Activated CD8-positive, alpha-beta T cell treated with anti-CD3 and anti-CD28 coated beads for 36 hours (primary cell): ENCODE measurements around the gene CLDN14. TPM values are rescaled to one million over a fixed set of nuclear protein-coding genes. Genes with fewer than 3 reads are reported as not detected.

Experiments used
- ATAC-seq: fragments of 200-7000 bp; cut with Tn5 transposase; one replicate; pipeline ENCODE4 v1.10.0; 2021; ENCODE audit warnings: mild to moderate bottlenecking, moderate library complexity
- CTCF ChIA-PET: fragments of 350-600 bp; sonication (Branson Sonifier 250); formaldehyde crosslinking; loops from one replicate; lab custom pipeline; 2021; ENCODE audit warnings: antibody characterized with exemption; lab: Charles Lee
- POLR2A ChIA-PET: fragments of 350-600 bp; sonication (Branson Sonifier 250); formaldehyde crosslinking; loops from one replicate; lab custom pipeline; 2021; ENCODE audit warnings: antibody characterized with exemption; lab: Charles Lee
- DNase-seq: peaks from one replicate; pipeline ENCODE4 v3.0.0-alpha.2; 2020
- H3K27ac Mint-ChIP-seq: one replicate; pipeline ENCODE4 v1.8.0; 2021; ENCODE audit warnings: mild to moderate bottlenecking, mixed read lengths
- H3K27me3 Mint-ChIP-seq: one replicate; pipeline ENCODE4 v1.8.0; 2021; ENCODE audit warnings: mixed read lengths
- H3K36me3 Mint-ChIP-seq: one replicate; pipeline ENCODE4 v1.8.0; 2021; ENCODE audit warnings: low read depth, mixed read lengths
- H3K4me1 Mint-ChIP-seq: one replicate; pipeline ENCODE4 v1.8.0; 2021; ENCODE audit warnings: low read depth, mixed read lengths
- H3K4me3 Mint-ChIP-seq: one replicate; pipeline ENCODE4 v1.8.0; 2021; ENCODE audit warnings: mild to moderate bottlenecking, moderate library complexity, mixed read lengths
- H3K9me3 Mint-ChIP-seq: one replicate; pipeline ENCODE4 v1.8.0; 2021; ENCODE audit warnings: mixed read lengths
- CTCF ChIP-seq: fragments of 200-600 bp; IDR thresholded peaks from one replicate; pipeline ENCODE4 v1.8.0; 2022; ENCODE audit warnings: antibody characterized with exemption, mild to moderate bottlenecking
- intact Hi-C: fragments of 100-400 bp; cut with micrococcal nuclease; formaldehyde crosslinking; loops from one replicate; pipeline ENCODE4 v1.10.0; 2022
- total RNA-seq, 2 experiments: library from RNA; stranded (reverse); gene quantifications; one replicate each; pipeline ENCODE4 v1.2.3, GENCODE V29; 2021

CLDN14 gene
- total RNA-seq, 2 experiments from 2014 or later: not detected

GRCh38 chr21:36428761-36429432 lies 51.0 kb downstream of the CLDN14 start:
- Mint-ChIP-seq H3K27me3 (peaks cover 15% of the 10 kb centered on the region), H3K4me3 (peak overlapping the region; percentile 69), H3K9me3 (no peaks in the 10 kb centered on the region), H3K36me3 (no peaks in the 10 kb centered on the region), H3K4me1 (peaks cover 15% of the 10 kb centered on the region), H3K27ac (peak overlapping the region; percentile 17)
- ATAC-seq: no peak
- intact Hi-C loops: no loop called here
- ChIA-PET CTCF (interaction anchor here (1.1 to 1.6 kb wide), 4 partner anchors 9 to 202 kb away, joined by 3 to 4 read pairs (median 3); no protein-coding TSS in a partner anchor), POLR2A (interaction anchor here (0.6 kb wide), 1 partner anchor 350 kb away, joined by 3 read pairs; no protein-coding TSS in a partner anchor)
- no peak for DNase-seq
- no peak for TF ChIP-seq CTCF

- no peak for ATAC-seq
- ChIA-PET CTCF (interaction anchor here (1.0 kb wide), 1 partner anchor 12 kb away, joined by 4 read pairs; no protein-coding TSS in a partner anchor), POLR2A (no interaction called here)
- no peak overlapping the region for H3K27ac Mint-ChIP-seq
- H3K4me1 Mint-ChIP-seq: peaks cover 15% of the 10 kb centered on the region
- no peaks in the 10 kb centered on the region for H3K9me3 Mint-ChIP-seq
- no peak for TF ChIP-seq CTCF
- no peaks in the 10 kb centered on the region for H3K36me3 Mint-ChIP-seq
- peaks cover 11% of the 10 kb centered on the region for H3K27me3 Mint-ChIP-seq
- intact Hi-C loops: no loop called here
- no peak overlapping the region for H3K4me3 Mint-ChIP-seq
- no peak for DNase-seq
Observed at GRCh38 chr21:36427502-36427901, 52.4 kb downstream of the CLDN14 start.

- intact Hi-C loops: no loop called here
- no peak for ATAC-seq
- peaks cover 2% of the 10 kb centered on the region for H3K27me3 Mint-ChIP-seq
- no peak overlapping the region for H3K4me3 Mint-ChIP-seq
- H3K9me3 Mint-ChIP-seq: no peaks in the 10 kb centered on the region
- H3K27ac Mint-ChIP-seq: no peak overlapping the region
- ChIA-PET POLR2A (interaction anchor here (1.0 kb wide), 1 partner anchor 10 kb away, joined by 3 read pairs; no protein-coding TSS in a partner anchor), CTCF (no interaction called here)
- TF ChIP-seq CTCF: no peak
- no peak for DNase-seq
- H3K36me3 Mint-ChIP-seq: no peaks in the 10 kb centered on the region
- H3K4me1 Mint-ChIP-seq: peaks cover 10% of the 10 kb centered on the region
Observed at GRCh38 chr21:36425286-36425685, 54.6 kb downstream of the CLDN14 start.

- Mint-ChIP-seq H3K36me3 (no peaks in the 10 kb centered on the region), H3K27ac (no peak overlapping the region), H3K9me3 (no peaks in the 10 kb centered on the region), H3K4me1 (peaks cover 5% of the 10 kb centered on the region), H3K27me3 (no peaks in the 10 kb centered on the region), H3K4me3 (no peak overlapping the region)
- intact Hi-C loops: no loop called here
- DNase-seq: no peak
- TF ChIP-seq CTCF: no peak
- ChIA-PET POLR2A (interaction anchor here (1.0 kb wide), 1 partner anchor 11 kb away, joined by 3 read pairs; no protein-coding TSS in a partner anchor), CTCF (no interaction called here)
- no peak for ATAC-seq
Observed at GRCh38 chr21:36424592-36424991, 55.3 kb downstream of the CLDN14 start.

- ATAC-seq: no peak
- Mint-ChIP-seq H3K27me3 (no peaks in the 10 kb centered on the region), H3K27ac (no peak overlapping the region), H3K4me3 (no peak overlapping the region), H3K36me3 (no peaks in the 10 kb centered on the region), H3K9me3 (no peaks in the 10 kb centered on the region), H3K4me1 (peaks cover 2% of the 10 kb centered on the region)
- no peak for TF ChIP-seq CTCF
- no peak for DNase-seq
- intact Hi-C loops: no loop called here
- POLR2A ChIA-PET: no interaction called here
- CTCF ChIA-PET: no interaction called here
Observed at GRCh38 chr21:36423771-36424433, 56.0 kb downstream of the CLDN14 start.
